IPS-20b (cell line): ENCODE data around the gene ESR2.
"Not testable (repeated sequence)": the region's sequence is repeated elsewhere in the genome, so short reads cannot be mapped to it uniquely, and the experiment has no call there.

ENCODE experiments used
- H3K27ac ChIP-seq: one replicate; pipeline ENCODE4 v1.5.1; 2013; ENCODE audit warnings: low read length
- H3K27me3 ChIP-seq: 2 replicates; pipeline ENCODE4 v1.6.1; 2013; ENCODE audit warnings: mild to moderate bottlenecking, low read length, inconsistent platforms; ENCODE audit not compliant: insufficient read depth
- H3K36me3 ChIP-seq: 2 replicates; pipeline ENCODE4 v1.6.1; 2013; ENCODE audit warnings: low read depth, mild to moderate bottlenecking, inconsistent platforms, low read length, moderate library complexity; ENCODE audit not compliant: insufficient read depth
- H3K4me1 ChIP-seq: 2 replicates; pipeline ENCODE4 v1.6.1; 2013; ENCODE audit warnings: mild to moderate bottlenecking, control low read depth, inconsistent platforms, low read length, moderate library complexity; ENCODE audit not compliant: insufficient read depth
- H3K4me3 ChIP-seq: 2 replicates; pipeline ENCODE4 v1.5.1; 2013; ENCODE audit warnings: mild to moderate bottlenecking, low read length, inconsistent platforms
- H3K9ac ChIP-seq: 2 replicates; pipeline ENCODE4 v1.6.1; 2013; ENCODE audit warnings: low read depth, mild to moderate bottlenecking, inconsistent platforms, low read length, moderate library complexity
- H3K9me3 ChIP-seq: 2 replicates; pipeline ENCODE4 v1.6.1; 2013; ENCODE audit warnings: mild to moderate bottlenecking, low read depth, low read length, inconsistent platforms; ENCODE audit not compliant: insufficient read depth

Gene ESR2

DNA sequence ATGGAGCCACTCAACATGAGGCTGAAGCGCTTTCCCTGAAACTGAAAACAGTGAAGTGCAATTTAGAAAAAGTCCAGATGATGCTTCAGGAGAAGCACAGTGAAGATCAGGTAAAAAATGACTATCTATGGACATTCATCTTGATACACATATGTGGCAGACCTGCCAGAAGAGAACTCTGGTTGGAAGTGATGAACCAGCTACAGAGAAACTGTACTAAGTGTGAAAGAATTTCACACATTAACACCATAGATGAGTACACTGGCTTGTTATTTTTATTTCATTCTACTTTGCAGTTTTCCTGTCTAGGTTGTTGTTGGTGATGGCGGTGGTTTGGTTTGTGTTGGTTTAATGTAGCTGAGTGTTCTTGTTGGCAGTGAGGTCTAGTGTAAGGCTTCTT is 174.7 kb downstream of the ESR2 start:
- H3K27ac ChIP-seq, result no peak overlapping the region
- peaks cover 35% of the 10 kb centered on the region for H3K36me3 ChIP-seq
- no peaks in the 10 kb centered on the region for H3K4me1 ChIP-seq

DNA sequence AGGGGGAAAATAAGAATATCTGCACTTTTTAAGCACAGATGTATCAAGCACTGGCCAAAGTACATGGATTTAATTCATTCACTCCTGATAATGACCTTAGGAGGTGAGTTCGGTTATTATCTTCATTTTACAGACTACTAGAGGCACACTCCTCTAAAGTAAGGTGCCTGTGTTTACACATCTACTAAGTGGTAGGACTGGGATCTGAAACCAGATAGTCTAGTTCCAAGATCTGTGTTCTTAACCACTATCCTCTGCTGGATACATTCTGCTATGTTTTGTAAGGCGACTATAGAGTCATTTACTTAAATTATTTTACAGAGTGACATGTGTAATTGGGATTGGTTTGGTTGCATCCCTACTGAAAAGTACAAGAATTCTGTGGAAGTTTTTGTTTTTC is 175.3 kb downstream of the ESR2 start:
- H3K4me1 ChIP-seq, result no peaks in the 10 kb centered on the region
- no peak overlapping the region for H3K27ac ChIP-seq
- no peak overlapping the region for H3K4me3 ChIP-seq
- no peaks in the 10 kb centered on the region for H3K27me3 ChIP-seq
- H3K9ac ChIP-seq, result no peak overlapping the region
- H3K36me3 ChIP-seq, result peaks cover 35% of the 10 kb centered on the region
- H3K9me3 ChIP-seq, result no peaks in the 10 kb centered on the region

More for the DNA sequence above, 174.7 kb downstream of the ESR2 start:
- H3K9ac ChIP-seq, result no peak overlapping the region
- no peaks in the 10 kb centered on the region for H3K9me3 ChIP-seq
- no peak overlapping the region for H3K4me3 ChIP-seq
- no peaks in the 10 kb centered on the region for H3K27me3 ChIP-seq

DNA sequence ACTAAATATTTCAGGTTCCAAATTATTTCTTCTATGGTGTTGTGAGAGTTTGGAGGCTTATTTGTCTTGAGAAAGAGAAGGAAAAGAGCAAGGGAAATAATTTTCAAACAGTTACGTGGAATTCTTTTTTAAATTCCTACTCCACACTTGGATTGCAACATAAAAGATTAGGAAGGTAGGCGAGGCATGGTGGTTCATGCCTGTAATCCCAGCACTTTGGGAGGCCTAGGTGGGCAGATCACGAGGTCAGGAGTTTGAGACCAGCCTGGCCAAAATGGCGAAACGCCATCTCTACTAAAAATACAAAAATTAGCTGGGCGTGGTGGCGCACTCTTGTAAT is 175.8 kb downstream of the ESR2 start:
- H3K36me3 ChIP-seq, result peaks cover 34% of the 10 kb centered on the region
- H3K27me3 ChIP-seq, H3K4me1 ChIP-seq, H3K4me3 ChIP-seq, H3K27ac ChIP-seq, H3K9me3 ChIP-seq, H3K9ac ChIP-seq: not testable (repeated sequence)

DNA sequence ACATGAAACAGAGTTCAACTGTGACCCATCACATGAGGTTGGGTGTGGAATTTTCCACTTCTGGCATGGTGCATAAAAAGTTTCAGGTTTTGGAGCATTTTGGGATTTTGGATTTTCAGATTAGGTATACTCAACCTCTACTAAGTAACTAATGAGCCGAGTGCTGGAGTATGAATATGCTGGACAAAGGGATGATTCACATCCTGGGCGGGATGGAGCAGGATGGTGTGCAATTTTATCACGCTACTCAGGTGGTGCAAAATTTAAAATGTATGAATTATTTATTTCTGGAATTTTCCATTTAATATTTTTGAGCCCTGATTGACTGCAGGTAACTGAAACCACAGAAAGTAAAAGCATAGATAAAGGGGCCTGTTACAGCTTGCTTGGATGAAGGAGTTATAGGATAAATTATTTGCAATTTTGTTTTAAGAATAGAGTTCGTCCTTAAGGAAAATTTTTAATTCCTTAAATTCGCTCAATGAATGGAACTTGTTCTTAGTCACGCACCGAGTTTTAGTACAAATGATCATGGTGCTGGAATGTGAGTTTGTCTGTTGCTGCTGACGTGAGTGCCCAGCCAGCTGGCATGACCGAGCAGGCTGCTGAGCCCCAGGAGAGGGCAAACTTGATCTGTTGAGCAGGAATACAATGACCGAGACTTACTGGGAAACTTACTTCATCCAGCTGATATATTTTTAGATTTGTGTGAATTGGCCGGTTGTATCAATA is 176.3 kb downstream of the ESR2 start:
- Histone ChIP-seq H3K9me3 (no peaks in the 10 kb centered on the region), H3K27ac (no peak overlapping the region), H3K27me3 (no peaks in the 10 kb centered on the region), H3K9ac (no peak overlapping the region), H3K36me3 (peaks cover 34% of the 10 kb centered on the region), H3K4me3 (no peak overlapping the region), H3K4me1 (no peaks in the 10 kb centered on the region)

DNA sequence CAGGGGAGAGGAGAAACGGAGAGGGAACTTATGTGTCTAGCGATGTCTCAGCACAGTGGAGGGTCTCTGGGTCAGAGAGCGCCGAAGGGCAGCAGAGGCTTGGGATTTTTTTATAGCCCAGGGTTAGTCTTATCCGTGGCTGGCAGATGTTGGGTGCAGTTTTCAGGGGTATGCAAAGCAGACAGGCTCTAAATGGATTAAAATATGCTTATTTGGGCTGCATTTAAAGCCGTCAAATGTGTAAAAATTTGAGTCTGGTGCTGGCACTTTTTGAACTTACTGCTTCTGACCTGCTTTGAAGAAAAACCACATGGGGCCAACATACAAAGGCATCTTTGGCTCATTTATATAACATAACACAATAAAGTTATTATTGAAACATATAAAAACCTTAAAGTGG is 178.8 kb downstream of the ESR2 start:
- peaks cover 24% of the 10 kb centered on the region for H3K36me3 ChIP-seq

DNA sequence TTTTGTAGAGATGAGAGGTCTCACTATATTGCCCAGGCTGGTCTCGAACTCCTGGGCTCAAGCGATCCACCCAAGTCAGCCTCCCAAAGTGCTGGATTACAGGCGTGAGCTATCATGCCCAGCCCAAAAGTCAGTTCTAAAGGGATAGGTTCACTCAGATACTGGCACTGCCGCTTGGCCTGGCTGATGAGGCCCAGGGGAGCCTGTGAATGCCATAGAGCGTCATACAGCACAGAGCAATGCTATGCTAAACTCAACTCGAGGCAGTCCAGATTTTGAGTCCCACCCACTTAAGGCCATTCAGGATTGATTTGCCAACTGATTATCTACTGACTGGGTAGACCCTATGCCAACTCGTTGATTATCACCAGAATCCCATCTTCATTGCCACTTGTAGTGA is 179.4 kb downstream of the ESR2 start:
- H3K4me1 ChIP-seq, result no peaks in the 10 kb centered on the region
- no peak overlapping the region for H3K4me3 ChIP-seq
- no peak overlapping the region for H3K27ac ChIP-seq
- H3K9ac ChIP-seq, result no peak overlapping the region
- no peaks in the 10 kb centered on the region for H3K27me3 ChIP-seq
- H3K9me3 ChIP-seq, result no peaks in the 10 kb centered on the region
- H3K36me3 ChIP-seq, result peaks cover 23% of the 10 kb centered on the region

More for the DNA sequence above, 178.8 kb downstream of the ESR2 start:
- Histone ChIP-seq H3K9me3 (no peaks in the 10 kb centered on the region), H3K4me1 (no peaks in the 10 kb centered on the region), H3K9ac (no peak overlapping the region), H3K27me3 (no peaks in the 10 kb centered on the region), H3K4me3 (no peak overlapping the region), H3K27ac (no peak overlapping the region)

DNA sequence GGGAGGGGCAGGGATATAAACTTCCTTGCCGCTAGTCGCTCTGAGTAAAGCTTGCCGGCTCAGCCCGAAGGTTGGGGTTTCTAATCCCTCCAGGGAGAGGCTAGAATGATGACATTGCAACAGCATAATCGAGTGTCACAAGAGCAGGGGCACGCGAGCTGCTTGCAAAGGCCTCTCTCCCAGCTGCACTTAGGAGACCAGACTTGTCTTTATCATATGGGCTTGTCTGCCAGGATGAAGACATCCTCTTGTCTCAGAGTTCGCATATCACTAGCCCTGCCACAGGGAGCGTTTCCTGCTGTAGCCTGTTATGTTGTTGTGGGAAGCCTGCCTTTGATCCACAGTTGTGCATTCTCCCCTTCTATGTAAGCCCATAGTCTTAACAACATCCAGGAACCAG is 180.0 kb downstream of the ESR2 start:
- no peaks in the 10 kb centered on the region for H3K27me3 ChIP-seq
- H3K4me1 ChIP-seq, result no peaks in the 10 kb centered on the region
- H3K9me3 ChIP-seq, result no peaks in the 10 kb centered on the region
- H3K27ac ChIP-seq, result no peak overlapping the region
- peaks cover 21% of the 10 kb centered on the region for H3K36me3 ChIP-seq
- no peak overlapping the region for H3K9ac ChIP-seq
- H3K4me3 ChIP-seq, result no peak overlapping the region

DNA sequence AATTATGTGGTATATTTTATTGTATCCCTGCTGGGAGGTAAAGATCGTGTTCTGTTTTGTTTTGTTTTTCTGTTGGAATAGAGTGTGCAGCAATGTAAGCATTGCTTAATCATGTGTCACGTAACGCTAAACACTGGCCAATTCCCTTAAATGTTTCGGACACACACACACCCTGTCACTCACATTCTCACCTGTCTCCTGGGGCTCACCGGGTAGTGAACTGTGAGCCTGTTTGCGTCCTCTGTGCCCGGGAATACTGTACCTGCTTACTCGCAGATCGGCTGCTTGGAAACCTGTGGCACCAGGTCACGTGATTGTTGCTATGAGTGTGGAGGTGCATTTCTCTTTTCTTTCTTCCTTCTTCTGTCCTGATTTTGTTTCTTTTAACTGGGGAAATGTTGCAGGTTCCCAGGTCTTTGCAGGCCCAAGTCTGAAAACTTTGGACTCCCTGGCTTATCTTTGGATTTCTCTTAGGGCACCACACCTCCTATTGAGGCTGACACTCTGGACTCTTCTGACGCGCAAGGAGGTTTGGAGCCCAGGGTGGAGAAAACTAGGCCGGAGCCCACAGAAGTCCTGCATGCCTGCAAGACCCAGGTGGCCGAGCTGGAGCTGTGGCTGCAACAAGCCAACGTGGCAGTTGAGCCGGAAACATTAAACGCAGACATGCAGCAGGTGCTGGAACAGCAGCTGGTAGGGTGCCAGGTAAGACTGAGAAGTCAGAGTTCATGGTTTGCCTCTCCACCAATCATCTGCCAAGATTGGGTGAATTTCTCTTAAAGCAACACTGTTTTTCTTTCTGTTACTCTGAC is 181.1 kb downstream of the ESR2 start:
- no peaks in the 10 kb centered on the region for H3K27me3 ChIP-seq
- no peak overlapping the region for H3K4me3 ChIP-seq
- no peaks in the 10 kb centered on the region for H3K9me3 ChIP-seq
- no peak overlapping the region for H3K9ac ChIP-seq
- H3K36me3 ChIP-seq, result peaks cover 19% of the 10 kb centered on the region
- H3K4me1 ChIP-seq, result no peaks in the 10 kb centered on the region
- H3K27ac ChIP-seq, result no peak overlapping the region

DNA sequence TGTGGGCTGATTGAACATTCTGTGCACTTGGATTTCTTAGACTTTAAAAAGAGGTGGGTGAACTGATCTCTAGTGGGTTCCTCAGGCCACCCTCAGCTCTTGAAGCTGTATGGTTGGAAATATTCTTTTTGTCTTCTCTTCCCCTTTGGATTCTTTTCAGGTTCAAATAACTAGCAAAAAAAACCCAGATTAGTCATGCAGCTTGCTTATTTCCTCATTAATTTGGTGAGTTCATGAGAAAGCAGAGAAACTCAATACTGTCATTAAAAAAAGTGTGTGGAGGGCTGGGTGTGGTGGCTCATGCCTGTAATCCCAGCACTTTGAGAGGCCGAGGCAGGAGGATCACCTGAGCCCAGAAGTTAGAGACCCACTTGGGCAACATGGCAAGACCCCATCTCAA is 183.4 kb downstream of the ESR2 start:
- no peak overlapping the region for H3K4me3 ChIP-seq
- no peaks in the 10 kb centered on the region for H3K27me3 ChIP-seq
- H3K4me1 ChIP-seq, result no peaks in the 10 kb centered on the region
- H3K36me3 ChIP-seq, result peaks cover 28% of the 10 kb centered on the region
- no peak overlapping the region for H3K27ac ChIP-seq
- H3K9me3 ChIP-seq, result no peaks in the 10 kb centered on the region
- no peak overlapping the region for H3K9ac ChIP-seq

DNA sequence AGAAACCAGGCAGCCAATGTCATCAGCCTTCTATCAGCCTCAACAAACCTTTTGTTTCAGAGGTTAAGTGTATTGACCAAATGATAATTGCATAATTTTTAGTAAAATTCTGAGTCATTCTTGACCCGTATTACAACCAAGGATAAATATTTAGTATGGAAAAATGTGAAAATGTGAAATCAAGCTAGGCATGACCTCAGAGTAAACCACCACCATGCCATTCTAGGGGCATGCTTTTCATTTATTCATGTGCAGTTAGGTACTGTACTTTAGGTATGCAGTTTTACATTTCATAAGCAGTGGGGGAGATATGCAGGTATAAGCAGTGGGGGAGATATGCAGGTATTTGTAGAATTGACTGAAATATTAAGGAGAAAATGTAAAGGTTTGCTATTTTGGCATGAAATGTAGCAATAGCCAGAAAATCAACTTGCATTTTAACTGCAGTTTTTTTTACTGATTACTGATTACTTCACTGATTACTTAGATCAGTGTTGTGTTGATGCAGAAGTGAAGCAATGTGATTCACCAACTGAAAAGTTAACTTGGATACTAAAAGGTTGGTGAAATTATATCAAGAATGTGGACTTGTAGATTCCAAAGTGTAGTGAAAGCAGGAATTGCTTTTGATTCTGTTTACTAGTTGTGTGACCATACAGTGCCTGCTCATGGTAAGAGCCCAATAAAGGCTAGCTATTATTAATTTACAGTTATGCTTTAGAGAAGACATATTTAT is 184.2 kb downstream of the ESR2 start:
- H3K4me1 ChIP-seq, result no peaks in the 10 kb centered on the region
- peaks cover 35% of the 10 kb centered on the region for H3K36me3 ChIP-seq
- H3K27me3 ChIP-seq, result no peaks in the 10 kb centered on the region
- H3K4me3 ChIP-seq, result no peak overlapping the region
- no peaks in the 10 kb centered on the region for H3K9me3 ChIP-seq
- no peak overlapping the region for H3K9ac ChIP-seq
- H3K27ac ChIP-seq, result no peak overlapping the region

DNA sequence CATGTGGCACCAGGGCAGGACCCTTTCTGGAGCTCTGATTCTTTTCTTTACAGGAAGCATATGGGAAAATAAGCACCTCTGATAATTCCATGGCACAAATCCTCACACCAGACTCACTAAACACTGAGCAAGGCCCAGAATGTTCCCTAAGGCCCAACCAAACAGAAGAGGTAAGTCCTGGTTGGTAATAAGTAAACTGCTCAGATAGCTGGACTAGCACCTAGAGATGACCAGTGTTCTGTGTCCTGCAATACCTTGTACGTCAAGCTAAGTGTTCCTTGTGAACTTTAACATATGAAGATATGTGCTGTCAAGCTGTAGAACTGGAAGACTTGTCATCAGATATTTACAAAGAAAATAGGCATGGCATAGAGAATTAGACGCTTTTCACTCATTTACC is 186.7 kb downstream of the ESR2 start:
- no peaks in the 10 kb centered on the region for H3K9me3 ChIP-seq
- no peak overlapping the region for H3K27ac ChIP-seq
- peaks cover 37% of the 10 kb centered on the region for H3K36me3 ChIP-seq
- H3K4me1 ChIP-seq, result no peaks in the 10 kb centered on the region
- no peak overlapping the region for H3K9ac ChIP-seq
- H3K4me3 ChIP-seq, result no peak overlapping the region
- no peaks in the 10 kb centered on the region for H3K27me3 ChIP-seq
